ENCODE data around the gene BCAS3.

GRCh38 chr17:61202564-61202963 is 524.9 kb downstream of the BCAS3 start:
- TF ChIP-seq CTCF (conservative IDR thresholded peaks at IDR 0.05; ENCODE audit: low read length) (no peak), EZH2phosphoT487 (IDR thresholded peaks at IDR 0.05; ENCODE audit: borderline replicate concordance, low read depth, low read length) (no peak)
